ENCODE data around the gene TSHR. TPM values are rescaled to one million over a fixed set of nuclear protein-coding genes. Genes with fewer than 3 reads are reported as not detected.

TSHR gene
- total and polyA plus RNA-seq, 2 donors (not counting 3 experiments of a cell fraction or from before 2014, with no cell fraction given): not detected

GRCh38 chr14:80956922-80957321, 1.5 kb downstream of the TSHR start:
- H3K9me1 ChIP-seq (replicated peaks; ENCODE audit: control insufficient read depth, extremely low read depth, insufficient read depth, low read length): no peaks in the 10 kb centered on the region
- intact Hi-C loops (cut with micrococcal nuclease) (no loop called here), dilution Hi-C loops (cut with MboI; ENCODE audit: extremely low pct_ligation_motif_present, low sequenced_read_pairs) (no loop called here)
- BruUV-seq (replicated peaks): no TSS peak
- DNase-seq (ENCODE audit: low read depth, low spot score) (no peak), FAIRE-seq (no peak)
- H3K36me3 ChIP-seq (ENCODE audit: control insufficient read depth in 2 of 2, extremely low read depth in 1 of 2, insufficient read depth in 2 of 2, low read length in 2 of 2): no peaks in the 10 kb centered on the region
- no peaks in the 10 kb centered on the region for H3K9me3 ChIP-seq (replicated peaks; ENCODE audit: control insufficient read depth, insufficient read depth, low read length)
- ChIA-PET CTCF (interaction anchor here (1.0 to 7.8 kb wide), 3 partner anchors 30 to 508 kb away, joined by 3 to 99 read pairs (median 4); no protein-coding TSS in a partner anchor), POLR2A (no interaction called here)
- H4K20me1 ChIP-seq (replicated peaks; ENCODE audit: control insufficient read depth, extremely low read depth, insufficient read depth, low read length): no peaks in the 10 kb centered on the region
- H2AFZ ChIP-seq (ENCODE audit: low read depth, low read length): no peak overlapping the region
- H3K27me3 ChIP-seq (ENCODE audit: control insufficient read depth in 2 of 2, insufficient read depth in 2 of 2, low read length in 2 of 2): peaks cover 22 to 48% of the 10 kb centered on the region in 2 experiments
- no peaks in the 10 kb centered on the region for H3K79me2 ChIP-seq (ENCODE audit: control insufficient read depth, insufficient read depth, low read length)
- no peak overlapping the region for H3K4me2 ChIP-seq (ENCODE audit: insufficient read depth, low read length)
- H3K9ac ChIP-seq (replicated peaks; ENCODE audit: extremely low read depth, insufficient read depth, low read length): no peak overlapping the region
- H3K4me3 ChIP-seq (replicated peaks in 1 of 3; ENCODE audit: insufficient read depth in 1 of 3, low read depth in 1 of 3, low read length in 3 of 3): no peak overlapping the region
- H3K27ac ChIP-seq (ENCODE audit: insufficient read depth, low read depth, low read length): no peak overlapping the region
- TF ChIP-seq, protein P1, sequence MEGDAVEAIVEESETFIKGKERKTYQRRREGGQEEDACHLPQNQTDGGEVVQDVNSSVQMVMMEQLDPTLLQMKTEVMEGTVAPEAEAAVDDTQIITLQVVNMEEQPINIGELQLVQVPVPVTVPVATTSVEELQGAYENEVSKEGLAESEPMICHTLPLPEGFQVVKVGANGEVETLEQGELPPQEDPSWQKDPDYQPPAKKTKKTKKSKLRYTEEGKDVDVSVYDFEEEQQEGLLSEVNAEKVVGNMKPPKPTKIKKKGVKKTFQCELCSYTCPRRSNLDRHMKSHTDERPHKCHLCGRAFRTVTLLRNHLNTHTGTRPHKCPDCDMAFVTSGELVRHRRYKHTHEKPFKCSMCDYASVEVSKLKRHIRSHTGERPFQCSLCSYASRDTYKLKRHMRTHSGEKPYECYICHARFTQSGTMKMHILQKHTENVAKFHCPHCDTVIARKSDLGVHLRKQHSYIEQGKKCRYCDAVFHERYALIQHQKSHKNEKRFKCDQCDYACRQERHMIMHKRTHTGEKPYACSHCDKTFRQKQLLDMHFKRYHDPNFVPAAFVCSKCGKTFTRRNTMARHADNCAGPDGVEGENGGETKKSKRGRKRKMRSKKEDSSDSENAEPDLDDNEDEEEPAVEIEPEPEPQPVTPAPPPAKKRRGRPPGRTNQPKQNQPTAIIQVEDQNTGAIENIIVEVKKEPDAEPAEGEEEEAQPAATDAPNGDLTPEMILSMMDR (IDR thresholded peaks at IDR 0.05; ENCODE audit: extremely low read depth in 1 of 2, insufficient read depth in 1 of 2, low read depth in 1 of 2, low read length in 2 of 2): no peak
- TF ChIP-seq FOS (IDR thresholded peaks at IDR 0.05; ENCODE audit: borderline replicate concordance, insufficient read depth, low read length) (no peak), POLR2AphosphoS5 (IDR thresholded peaks at IDR 0.05; ENCODE audit: insufficient read depth, low read depth, low read length) (no peak), MYC (IDR thresholded peaks at IDR 0.05; ENCODE audit: low read depth, low read length) (no peak), POLR2A (IDR thresholded peaks at IDR 0.05; ENCODE audit: low read depth, low read length) (no peak), GATA2 (IDR thresholded peaks at IDR 0.05; ENCODE audit: insufficient read depth, insufficient read length, low read depth, low read length) (no peak), EZH2 (IDR thresholded peaks at IDR 0.05; ENCODE audit: borderline replicate concordance, low read depth, low read length, severe bottlenecking) (no peak)
- TF ChIP-seq, protein P2, sequence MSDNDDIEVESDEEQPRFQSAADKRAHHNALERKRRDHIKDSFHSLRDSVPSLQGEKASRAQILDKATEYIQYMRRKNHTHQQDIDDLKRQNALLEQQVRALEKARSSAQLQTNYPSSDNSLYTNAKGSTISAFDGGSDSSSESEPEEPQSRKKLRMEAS (IDR thresholded peaks at IDR 0.05; ENCODE audit: insufficient read depth, insufficient read length): no peak
- peaks cover 4% of the 10 kb centered on the region for H3K4me1 ChIP-seq (ENCODE audit: control insufficient read depth, extremely low read depth, insufficient read depth, low read length)
